ENCODE data around the gene ZNF185.

DNA sequence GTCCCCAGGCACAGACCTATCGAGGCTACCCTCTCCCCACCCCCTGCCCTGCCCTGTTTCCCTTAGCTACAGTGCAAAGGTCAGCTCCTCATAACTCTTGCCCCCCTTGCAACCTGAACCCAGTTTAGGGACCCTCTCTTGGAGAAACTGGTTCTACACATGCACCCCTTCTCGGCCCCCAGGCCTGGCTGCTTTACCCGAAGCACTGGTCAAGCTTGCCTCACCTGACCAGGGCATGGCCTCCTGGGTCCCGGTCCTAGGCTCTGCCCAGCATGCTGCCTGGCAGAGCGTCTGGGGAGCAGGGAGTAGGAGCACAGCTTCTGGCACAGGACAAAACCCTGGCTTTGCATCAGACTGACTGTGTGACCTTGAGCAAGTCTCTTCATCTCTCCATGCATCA, 28.0 kb downstream of the ZNF185 start:
- no peak for TF ChIP-seq POLR2A (IDR thresholded peaks at IDR 0.05)
- TF ChIP-seq, protein P1, sequence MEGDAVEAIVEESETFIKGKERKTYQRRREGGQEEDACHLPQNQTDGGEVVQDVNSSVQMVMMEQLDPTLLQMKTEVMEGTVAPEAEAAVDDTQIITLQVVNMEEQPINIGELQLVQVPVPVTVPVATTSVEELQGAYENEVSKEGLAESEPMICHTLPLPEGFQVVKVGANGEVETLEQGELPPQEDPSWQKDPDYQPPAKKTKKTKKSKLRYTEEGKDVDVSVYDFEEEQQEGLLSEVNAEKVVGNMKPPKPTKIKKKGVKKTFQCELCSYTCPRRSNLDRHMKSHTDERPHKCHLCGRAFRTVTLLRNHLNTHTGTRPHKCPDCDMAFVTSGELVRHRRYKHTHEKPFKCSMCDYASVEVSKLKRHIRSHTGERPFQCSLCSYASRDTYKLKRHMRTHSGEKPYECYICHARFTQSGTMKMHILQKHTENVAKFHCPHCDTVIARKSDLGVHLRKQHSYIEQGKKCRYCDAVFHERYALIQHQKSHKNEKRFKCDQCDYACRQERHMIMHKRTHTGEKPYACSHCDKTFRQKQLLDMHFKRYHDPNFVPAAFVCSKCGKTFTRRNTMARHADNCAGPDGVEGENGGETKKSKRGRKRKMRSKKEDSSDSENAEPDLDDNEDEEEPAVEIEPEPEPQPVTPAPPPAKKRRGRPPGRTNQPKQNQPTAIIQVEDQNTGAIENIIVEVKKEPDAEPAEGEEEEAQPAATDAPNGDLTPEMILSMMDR (IDR thresholded peaks at IDR 0.05), result no peak
